K562 (cell line): ENCODE measurements around the gene MYMX. TPM values are rescaled to one million over a fixed set of nuclear protein-coding genes. Genes with fewer than 3 reads are reported as not detected.

Experiments used
- ARID2 ChIP-seq: fragments of 450-650 bp; IDR thresholded peaks from 2 replicates; pipeline ENCODE4 v1.6.1; 2017; ENCODE audit warnings: antibody characterized with exemption, mild to moderate bottlenecking
- ARNT ChIP-seq, 2 experiments: fragments of 450-650 bp; IDR thresholded peaks; 2 replicates each; pipeline ENCODE4 v1.6.1; 2016; ENCODE audit warnings: mild to moderate bottlenecking in 1 of 2
- CXXC5 ChIP-seq: fragments of 250-450 bp; sonication (Bioruptor Pico); IDR thresholded peaks from 2 replicates; pipeline ENCODE4 v1.8.0; 2022; ENCODE audit warnings: inconsistent platforms, mild to moderate bottlenecking, moderate library complexity
- ELF2 ChIP-seq: fragments of 250-450 bp; sonication (Bioruptor Pico); IDR thresholded peaks from 2 replicates; pipeline ENCODE4 v1.5.0; 2021; ENCODE audit warnings: mild to moderate bottlenecking
- FIP1L1 ChIP-seq: fragments of 200-400 bp; formaldehyde crosslinking; IDR thresholded peaks from 2 replicates; pipeline ENCODE4 v1.6.1; 2018; ENCODE audit warnings: mild to moderate bottlenecking, low read depth, low read length; ENCODE audit not compliant: poor library complexity, severe bottlenecking
- FOXJ2 ChIP-seq: fragments of 200-800 bp; sonication (Bioruptor generic); IDR thresholded peaks from 2 replicates; pipeline ENCODE4 v1.6.1; 2016; ENCODE audit warnings: missing genetic modification characterization, missing compliant biosample characterization
- GATA2 ChIP-seq: sonication (generic); formaldehyde crosslinking; IDR thresholded peaks from 2 replicates; pipeline ENCODE4 v1.4.0; 2020; ENCODE audit warnings: mild to moderate bottlenecking, missing genetic modification reagents
- JUN ChIP-seq, 2 experiments: sonication (generic) in 1 of 2; formaldehyde crosslinking in 1 of 2; IDR thresholded peaks; 2 replicates each; pipeline versions ENCODE4 v1.6.1 to v1.8.0; 2012 to 2022; ENCODE audit warnings: borderline replicate concordance in 2 of 2, mild to moderate bottlenecking in 2 of 2, improper control_type of control experiment in 1 of 2, low read depth in 1 of 2, low read length in 1 of 2, missing genetic modification reagents in 1 of 2
- L3MBTL2 ChIP-seq: fragments of 450-650 bp; IDR thresholded peaks from 2 replicates; pipeline ENCODE4 v1.6.1; 2016; ENCODE audit warnings: mild to moderate bottlenecking, moderate library complexity
- LARP7 ChIP-seq: fragments of 450-650 bp; IDR thresholded peaks from 2 replicates; pipeline ENCODE4 v1.6.1; 2016
- MTA1 ChIP-seq: fragments of 450-650 bp; IDR thresholded peaks from 2 replicates; pipeline ENCODE4 v1.6.1; 2017; ENCODE audit warnings: borderline replicate concordance
- NFRKB ChIP-seq: fragments of 450-650 bp; IDR thresholded peaks from 2 replicates; pipeline ENCODE4 v1.6.1; 2016; ENCODE audit warnings: low read depth
- TCF3 ChIP-seq: sonication (generic); formaldehyde crosslinking; IDR thresholded peaks from 2 replicates; pipeline ENCODE4 v1.4.0; 2020; ENCODE audit warnings: mild to moderate bottlenecking, missing genetic modification reagents
- TEAD1 ChIP-seq, 2 experiments: fragments of 450-650 bp in 1 of 2; sonication (generic) in 1 of 2; formaldehyde crosslinking; IDR thresholded peaks; 2 replicates each; pipeline versions ENCODE4 v1.4.0 to v1.8.0; 2020 to 2022; ENCODE audit warnings: mild to moderate bottlenecking in 2 of 2, missing genetic modification reagents in 1 of 2
- XRCC5 ChIP-seq: fragments of 200-400 bp; formaldehyde crosslinking; IDR thresholded peaks from 2 replicates; pipeline ENCODE4 v1.6.1; 2017; ENCODE audit warnings: low read depth, mild to moderate bottlenecking, low read length
- ZBED1 ChIP-seq: IDR thresholded peaks from 2 replicates; pipeline ENCODE4 v1.6.1; 2014
- ZBTB7A ChIP-seq: IDR thresholded peaks from 2 replicates; pipeline ENCODE4 v1.6.1; 2011; ENCODE audit warnings: low read depth, mild to moderate bottlenecking, low read length, moderate library complexity, borderline replicate concordance; ENCODE audit not compliant: control insufficient read depth
- ZNF232 ChIP-seq: sonication (generic); formaldehyde crosslinking; IDR thresholded peaks from 2 replicates; pipeline ENCODE4 v1.8.0; 2022; ENCODE audit warnings: mild to moderate bottlenecking, missing genetic modification reagents
- ZNF445 ChIP-seq: fragments of 250-450 bp; sonication (Bioruptor Pico); IDR thresholded peaks from 2 replicates; pipeline ENCODE4 v1.4.0; 2020; ENCODE audit warnings: low read depth, mild to moderate bottlenecking, moderate library complexity
- ZNF586 ChIP-seq: fragments of 450-650 bp; formaldehyde crosslinking; conservative IDR thresholded peaks from 2 replicates; pipeline ENCODE4 v1.4.0; 2020; ENCODE audit warnings: mild to moderate bottlenecking, moderate library complexity
- polyA plus RNA-seq, 8 experiments: library from polyadenylated mRNA; depleted of rRNA in 4 of 8; stranded (reverse) in 5 of 8; unstranded in 3 of 8; fragments of >200 nt; fragmentation: Nextera tagmentation in 2 of 8; fragmentation: Illumina TruSeq in 1 of 8; extraction: Ambion mirVana in 2 of 8; extraction: Trizol in 1 of 8; gene quantifications; 2 replicates each; pipeline versions ENCODE4 v1.2.1 to v1.2.3, GENCODE V29; 2011 to 2014; ENCODE audit warnings: inconsistent platforms in 1 of 8, missing spikeins in 1 of 8
- total RNA-seq, 7 experiments: library from RNA; depleted of rRNA in 6 of 7; stranded (reverse); fragments of >200 nt in 6 of 7; fragmentation: Illumina TruSeq in 2 of 7; extraction: Trizol in 2 of 7; gene quantifications; 2 replicates each; pipeline versions ENCODE4 v1.2.1 to v1.2.3, GENCODE V29; 2011 to 2021; ENCODE audit warnings: low replicate concordance in 1 of 7
- TF ChIP-seq, protein P1 (sequence below): fragments of 200-800 bp; sonication (Bioruptor generic); IDR thresholded peaks from 2 replicates; pipeline ENCODE4 v1.6.1; 2017; ENCODE audit warnings: missing genetic modification characterization, missing compliant biosample characterization
- TF ChIP-seq, protein P2 (sequence below), 2 experiments: fragments of 250-450 bp in 1 of 2; fragments of 450-650 bp in 1 of 2; sonication (Bioruptor Pico) in 1 of 2; IDR thresholded peaks; 2 replicates each; pipeline versions ENCODE4 v1.6.1 to v1.8.0; 2016 to 2021; ENCODE audit warnings: mild to moderate bottlenecking in 2 of 2, moderate library complexity in 2 of 2, missing compliant biosample characterization in 1 of 2, missing genetic modification characterization in 1 of 2
- TF ChIP-seq, protein P3 (sequence below): fragments of 450-650 bp; formaldehyde crosslinking; IDR thresholded peaks from 2 replicates; pipeline ENCODE4 v1.4.0; 2022; ENCODE audit warnings: missing genetic modification characterization
- TF ChIP-seq, protein P4 (sequence below): fragments of 450-650 bp; IDR thresholded peaks from 2 replicates; pipeline ENCODE4 v1.6.1; 2014; ENCODE audit warnings: low read depth, mild to moderate bottlenecking, moderate library complexity, borderline replicate concordance

Gene MYMX
- total and polyA plus RNA-seq, 9 of the 15 experiments (the other 6 are each of a cell fraction or from before 2014, with no cell fraction given): 0.12 TPM; not detected in 8

DNA sequence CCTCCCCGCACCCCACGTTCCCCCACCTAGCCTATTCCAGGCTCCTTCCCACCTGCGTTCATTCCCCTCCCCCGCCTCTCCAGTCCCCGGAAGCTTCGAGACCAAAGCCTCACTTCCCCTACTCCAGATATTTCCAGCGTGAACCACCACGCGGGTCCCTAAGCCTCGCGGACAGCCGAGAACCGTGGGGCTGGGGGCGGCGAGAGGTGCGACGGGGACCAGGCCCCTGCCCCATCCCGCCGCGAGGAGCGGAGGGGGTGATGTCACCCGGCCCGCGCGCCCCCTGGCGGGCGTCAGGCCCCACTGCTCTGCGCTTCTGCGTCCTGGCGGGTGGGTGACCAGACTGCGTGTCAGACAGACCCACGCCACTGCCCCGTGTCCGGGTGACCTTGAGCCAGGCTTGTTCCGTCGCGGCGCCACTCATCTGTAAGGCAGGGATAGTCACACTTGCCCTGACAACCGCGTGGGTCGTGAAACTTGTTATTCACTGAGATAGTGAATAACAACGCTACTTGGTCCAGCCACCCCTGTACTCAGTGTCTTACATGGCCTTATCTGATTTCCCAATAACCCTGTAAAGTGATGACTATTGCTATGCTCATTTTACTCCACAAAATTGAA, 21.2 kb downstream of the MYMX start (continued):
- TF ChIP-seq, protein P1, sequence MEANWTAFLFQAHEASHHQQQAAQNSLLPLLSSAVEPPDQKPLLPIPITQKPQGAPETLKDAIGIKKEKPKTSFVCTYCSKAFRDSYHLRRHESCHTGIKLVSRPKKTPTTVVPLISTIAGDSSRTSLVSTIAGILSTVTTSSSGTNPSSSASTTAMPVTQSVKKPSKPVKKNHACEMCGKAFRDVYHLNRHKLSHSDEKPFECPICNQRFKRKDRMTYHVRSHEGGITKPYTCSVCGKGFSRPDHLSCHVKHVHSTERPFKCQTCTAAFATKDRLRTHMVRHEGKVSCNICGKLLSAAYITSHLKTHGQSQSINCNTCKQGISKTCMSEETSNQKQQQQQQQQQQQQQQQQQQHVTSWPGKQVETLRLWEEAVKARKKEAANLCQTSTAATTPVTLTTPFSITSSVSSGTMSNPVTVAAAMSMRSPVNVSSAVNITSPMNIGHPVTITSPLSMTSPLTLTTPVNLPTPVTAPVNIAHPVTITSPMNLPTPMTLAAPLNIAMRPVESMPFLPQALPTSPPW (CRISPR knock-in tag): peak; percentile 85
- TF ChIP-seq TEAD1 (CRISPR knock-in tag; IDR thresholded peaks at IDR 0.05) (peak in 1 of 2 experiments; percentile 7; a peak in 1 of 4 replicates), JUN (IDR thresholded peaks at IDR 0.05; ENCODE audit: borderline replicate concordance, low read depth, low read length) (peak; percentile 96), JUN (CRISPR knock-in tag; IDR thresholded peaks at IDR 0.05; ENCODE audit: borderline replicate concordance) (peak; percentile 100), MTA1 (peak; percentile 83), CXXC5 (peak; percentile 90), ZNF586 (CRISPR knock-in tag) (0 out of 2 replicates have a peak, but pooled peaks have one; percentile 13), ZNF232 (CRISPR knock-in tag) (0 out of 2 replicates have a peak, but pooled peaks have one; percentile 63), ZNF445 (CRISPR knock-in tag) (no peak), ARID2 (peak; percentile 55; the same call in 1 of the 2 replicates), GATA2 (0 out of 2 replicates have a peak, but pooled peaks have one; percentile 38), ZBED1 (no peak), XRCC5 (peak; percentile 91; the same call in 1 of the 2 replicates), L3MBTL2 (peak; percentile 88), LARP7 (peak; percentile 93), FIP1L1 (peak; percentile 46), TCF3 (CRISPR knock-in tag) (peak; percentile 53), ZBTB7A (peak; percentile 98), NFRKB (peak; percentile 77; the same call in 1 of the 2 replicates), FOXJ2 (tag) (no peak), ARNT (IDR thresholded peaks at IDR 0.05) (no peak), ELF2 (0 out of 2 replicates have a peak, but pooled peaks have one; percentile 70)
- TF ChIP-seq, protein P2, sequence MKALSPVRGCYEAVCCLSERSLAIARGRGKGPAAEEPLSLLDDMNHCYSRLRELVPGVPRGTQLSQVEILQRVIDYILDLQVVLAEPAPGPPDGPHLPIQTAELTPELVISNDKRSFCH (CRISPR knock-in tag; IDR thresholded peaks at IDR 0.05): no peak
- TF ChIP-seq, protein P2 (tag; IDR thresholded peaks at IDR 0.05): peak; percentile 93
- TF ChIP-seq, protein P3, sequence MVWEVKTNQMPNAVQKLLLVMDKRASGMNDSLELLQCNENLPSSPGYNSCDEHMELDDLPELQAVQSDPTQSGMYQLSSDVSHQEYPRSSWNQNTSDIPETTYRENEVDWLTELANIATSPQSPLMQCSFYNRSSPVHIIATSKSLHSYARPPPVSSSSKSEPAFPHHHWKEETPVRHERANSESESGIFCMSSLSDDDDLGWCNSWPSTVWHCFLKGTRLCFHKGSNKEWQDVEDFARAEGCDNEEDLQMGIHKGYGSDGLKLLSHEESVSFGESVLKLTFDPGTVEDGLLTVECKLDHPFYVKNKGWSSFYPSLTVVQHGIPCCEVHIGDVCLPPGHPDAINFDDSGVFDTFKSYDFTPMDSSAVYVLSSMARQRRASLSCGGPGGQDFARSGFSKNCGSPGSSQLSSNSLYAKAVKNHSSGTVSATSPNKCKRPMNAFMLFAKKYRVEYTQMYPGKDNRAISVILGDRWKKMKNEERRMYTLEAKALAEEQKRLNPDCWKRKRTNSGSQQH (CRISPR knock-in tag): no peak
- TF ChIP-seq, protein P4, sequence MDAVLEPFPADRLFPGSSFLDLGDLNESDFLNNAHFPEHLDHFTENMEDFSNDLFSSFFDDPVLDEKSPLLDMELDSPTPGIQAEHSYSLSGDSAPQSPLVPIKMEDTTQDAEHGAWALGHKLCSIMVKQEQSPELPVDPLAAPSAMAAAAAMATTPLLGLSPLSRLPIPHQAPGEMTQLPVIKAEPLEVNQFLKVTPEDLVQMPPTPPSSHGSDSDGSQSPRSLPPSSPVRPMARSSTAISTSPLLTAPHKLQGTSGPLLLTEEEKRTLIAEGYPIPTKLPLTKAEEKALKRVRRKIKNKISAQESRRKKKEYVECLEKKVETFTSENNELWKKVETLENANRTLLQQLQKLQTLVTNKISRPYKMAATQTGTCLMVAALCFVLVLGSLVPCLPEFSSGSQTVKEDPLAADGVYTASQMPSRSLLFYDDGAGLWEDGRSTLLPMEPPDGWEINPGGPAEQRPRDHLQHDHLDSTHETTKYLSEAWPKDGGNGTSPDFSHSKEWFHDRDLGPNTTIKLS: peak; percentile 83; the same call in 1 of the 2 replicates
